ENCODE results near the gene COLGALT1.
"Not testable (repeated sequence)": the region's sequence is repeated elsewhere in the genome, so short reads cannot be mapped to it uniquely, and the experiment has no call there.

Gene COLGALT1

GRCh38 chr19:17581211-17581874 lies 25.9 kb downstream of the COLGALT1 start:
- Histone ChIP-seq H4K20me1 (ENCODE audit: insufficient read depth) (no peaks in the 10 kb centered on the region), H3K4me1 (ENCODE audit: low read depth, poor library complexity, severe bottlenecking) (no peaks in the 10 kb centered on the region)

GRCh38 chr19:17582613-17583012 lies 27.2 kb downstream of the COLGALT1 start:
- Histone ChIP-seq H3K36me3 (ENCODE audit: insufficient read depth) (no peaks in the 10 kb centered on the region), H4K20me1 (ENCODE audit: insufficient read depth) (no peaks in the 10 kb centered on the region), H3K9ac (no peak overlapping the region), H3K4me2 (no peak overlapping the region), H3K79me2 (ENCODE audit: insufficient read depth, low read depth) (no peaks in the 10 kb centered on the region), H3K27me3 (ENCODE audit: insufficient read depth, low read depth) (peaks cover 13% of the 10 kb centered on the region), H3K4me3 (IDR thresholded peaks at IDR 0.05; ENCODE audit: insufficient read depth, low read depth, low read length) (no peak overlapping the region), H3K27ac (no peak overlapping the region), H2AFZ (ENCODE audit: low read depth) (no peak overlapping the region), H3K4me1 (ENCODE audit: low read depth, poor library complexity, severe bottlenecking) (no peaks in the 10 kb centered on the region)
- no peak for TF ChIP-seq CTCF (conservative IDR thresholded peaks at IDR 0.05; ENCODE audit: low read depth, low read length)

More at GRCh38 chr19:17581211-17581874, 25.9 kb downstream of the COLGALT1 start:
- no peak overlapping the region for H3K4me3 ChIP-seq (IDR thresholded peaks at IDR 0.05; ENCODE audit: insufficient read depth, low read depth, low read length)
- H3K9ac ChIP-seq: no peak overlapping the region
- H3K27ac ChIP-seq: no peak overlapping the region
- H3K27me3 ChIP-seq (ENCODE audit: insufficient read depth, low read depth): peaks cover 3% of the 10 kb centered on the region
- no peak overlapping the region for H3K4me2 ChIP-seq
- H2AFZ ChIP-seq (ENCODE audit: low read depth): no peak overlapping the region
- no peak for TF ChIP-seq CTCF (conservative IDR thresholded peaks at IDR 0.05; ENCODE audit: low read depth, low read length)
- no peaks in the 10 kb centered on the region for H3K79me2 ChIP-seq (ENCODE audit: insufficient read depth, low read depth)
- no peaks in the 10 kb centered on the region for H3K36me3 ChIP-seq (ENCODE audit: insufficient read depth)

- Histone ChIP-seq H3K36me3 (ENCODE audit: insufficient read depth) (no peaks in the 10 kb centered on the region), H3K27me3 (ENCODE audit: insufficient read depth, low read depth) (peaks cover 17% of the 10 kb centered on the region), H3K9ac (no peak overlapping the region), H3K79me2 (ENCODE audit: insufficient read depth, low read depth) (no peaks in the 10 kb centered on the region), H2AFZ (ENCODE audit: low read depth) (no peak overlapping the region), H3K4me3 (IDR thresholded peaks at IDR 0.05; ENCODE audit: insufficient read depth, low read depth, low read length) (no peak overlapping the region), H3K4me2 (no peak overlapping the region), H4K20me1 (ENCODE audit: insufficient read depth) (no peaks in the 10 kb centered on the region), H3K27ac (no peak overlapping the region), H3K4me1 (ENCODE audit: low read depth, poor library complexity, severe bottlenecking) (no peaks in the 10 kb centered on the region)
- TF ChIP-seq CTCF (conservative IDR thresholded peaks at IDR 0.05; ENCODE audit: low read depth, low read length): no peak
These were observed 28.7 kb downstream of the COLGALT1 start for GRCh38 chr19:17584132-17584531.

GRCh38 chr19:17585395-17585794 lies 29.9 kb downstream of the COLGALT1 start:
- peaks cover 19% of the 10 kb centered on the region for H3K27me3 ChIP-seq (ENCODE audit: insufficient read depth, low read depth)
- not testable (repeated sequence) for H3K4me2 ChIP-seq; H3K36me3 ChIP-seq (ENCODE audit: insufficient read depth); H3K27ac ChIP-seq; H3K4me3 ChIP-seq (IDR thresholded peaks at IDR 0.05; ENCODE audit: insufficient read depth, low read depth, low read length); H3K4me1 ChIP-seq (ENCODE audit: low read depth, poor library complexity, severe bottlenecking); H2AFZ ChIP-seq (ENCODE audit: low read depth); H3K79me2 ChIP-seq (ENCODE audit: insufficient read depth, low read depth); H3K9ac ChIP-seq; H4K20me1 ChIP-seq (ENCODE audit: insufficient read depth)

- H3K79me2 ChIP-seq (ENCODE audit: insufficient read depth, low read depth): no peaks in the 10 kb centered on the region
- H3K4me1 ChIP-seq (ENCODE audit: low read depth, poor library complexity, severe bottlenecking): no peaks in the 10 kb centered on the region
- H3K27ac ChIP-seq: no peak overlapping the region
- no peak overlapping the region for H3K4me2 ChIP-seq
- no peak overlapping the region for H3K9ac ChIP-seq
- H3K36me3 ChIP-seq (ENCODE audit: insufficient read depth): no peaks in the 10 kb centered on the region
- H2AFZ ChIP-seq (ENCODE audit: low read depth): no peak overlapping the region
- H3K27me3 ChIP-seq (ENCODE audit: insufficient read depth, low read depth): peaks cover 44% of the 10 kb centered on the region
- no peak for TF ChIP-seq CTCF (conservative IDR thresholded peaks at IDR 0.05; ENCODE audit: low read depth, low read length)
- no peak overlapping the region for H3K4me3 ChIP-seq (IDR thresholded peaks at IDR 0.05; ENCODE audit: insufficient read depth, low read depth, low read length)
- H4K20me1 ChIP-seq (ENCODE audit: insufficient read depth): no peaks in the 10 kb centered on the region
These were observed 35.4 kb downstream of the COLGALT1 start for GRCh38 chr19:17590866-17591265.

- H3K4me3 ChIP-seq (IDR thresholded peaks at IDR 0.05; ENCODE audit: insufficient read depth, low read depth, low read length); H2AFZ ChIP-seq (ENCODE audit: low read depth); H3K9ac ChIP-seq; H3K4me2 ChIP-seq; H3K36me3 ChIP-seq (ENCODE audit: insufficient read depth); H3K4me1 ChIP-seq (ENCODE audit: low read depth, poor library complexity, severe bottlenecking); H3K79me2 ChIP-seq (ENCODE audit: insufficient read depth, low read depth); H4K20me1 ChIP-seq (ENCODE audit: insufficient read depth); H3K27ac ChIP-seq: not testable (repeated sequence)
- H3K27me3 ChIP-seq (ENCODE audit: insufficient read depth, low read depth): peaks cover 53% of the 10 kb centered on the region
These were observed 38.8 kb downstream of the COLGALT1 start for GRCh38 chr19:17594296-17594695.

- H3K9ac ChIP-seq; H2AFZ ChIP-seq (ENCODE audit: low read depth); H3K27ac ChIP-seq; H3K36me3 ChIP-seq (ENCODE audit: insufficient read depth); H3K79me2 ChIP-seq (ENCODE audit: insufficient read depth, low read depth); H3K4me2 ChIP-seq; H3K4me1 ChIP-seq (ENCODE audit: low read depth, poor library complexity, severe bottlenecking); H3K4me3 ChIP-seq (IDR thresholded peaks at IDR 0.05; ENCODE audit: insufficient read depth, low read depth, low read length); H4K20me1 ChIP-seq (ENCODE audit: insufficient read depth): not testable (repeated sequence)
- peaks cover 85% of the 10 kb centered on the region for H3K27me3 ChIP-seq (ENCODE audit: insufficient read depth, low read depth)
These were observed 42.6 kb downstream of the COLGALT1 start for GRCh38 chr19:17598063-17598462.
